ENCODE measurements around the gene PCDHB7.
"Not testable (repeated sequence)": the region's sequence is repeated elsewhere in the genome, so short reads cannot be mapped to it uniquely, and the experiment has no call there.

GRCh38 chr5:141201646-141202045, 29.2 kb downstream of the PCDHB7 start:
- TF ChIP-seq, protein P1, sequence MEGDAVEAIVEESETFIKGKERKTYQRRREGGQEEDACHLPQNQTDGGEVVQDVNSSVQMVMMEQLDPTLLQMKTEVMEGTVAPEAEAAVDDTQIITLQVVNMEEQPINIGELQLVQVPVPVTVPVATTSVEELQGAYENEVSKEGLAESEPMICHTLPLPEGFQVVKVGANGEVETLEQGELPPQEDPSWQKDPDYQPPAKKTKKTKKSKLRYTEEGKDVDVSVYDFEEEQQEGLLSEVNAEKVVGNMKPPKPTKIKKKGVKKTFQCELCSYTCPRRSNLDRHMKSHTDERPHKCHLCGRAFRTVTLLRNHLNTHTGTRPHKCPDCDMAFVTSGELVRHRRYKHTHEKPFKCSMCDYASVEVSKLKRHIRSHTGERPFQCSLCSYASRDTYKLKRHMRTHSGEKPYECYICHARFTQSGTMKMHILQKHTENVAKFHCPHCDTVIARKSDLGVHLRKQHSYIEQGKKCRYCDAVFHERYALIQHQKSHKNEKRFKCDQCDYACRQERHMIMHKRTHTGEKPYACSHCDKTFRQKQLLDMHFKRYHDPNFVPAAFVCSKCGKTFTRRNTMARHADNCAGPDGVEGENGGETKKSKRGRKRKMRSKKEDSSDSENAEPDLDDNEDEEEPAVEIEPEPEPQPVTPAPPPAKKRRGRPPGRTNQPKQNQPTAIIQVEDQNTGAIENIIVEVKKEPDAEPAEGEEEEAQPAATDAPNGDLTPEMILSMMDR (IDR thresholded peaks at IDR 0.05) = not testable (repeated sequence)
- not testable (repeated sequence) for TF ChIP-seq POLR2AphosphoS5 (IDR thresholded peaks at IDR 0.05; ENCODE audit: low read depth, low read length); SIN3A (IDR thresholded peaks at IDR 0.05; ENCODE audit: borderline replicate concordance, insufficient read depth, low read depth, low read length); TCF7L2 (IDR thresholded peaks at IDR 0.05; ENCODE audit: low read depth, low read length)
- TF ChIP-seq, protein P2, sequence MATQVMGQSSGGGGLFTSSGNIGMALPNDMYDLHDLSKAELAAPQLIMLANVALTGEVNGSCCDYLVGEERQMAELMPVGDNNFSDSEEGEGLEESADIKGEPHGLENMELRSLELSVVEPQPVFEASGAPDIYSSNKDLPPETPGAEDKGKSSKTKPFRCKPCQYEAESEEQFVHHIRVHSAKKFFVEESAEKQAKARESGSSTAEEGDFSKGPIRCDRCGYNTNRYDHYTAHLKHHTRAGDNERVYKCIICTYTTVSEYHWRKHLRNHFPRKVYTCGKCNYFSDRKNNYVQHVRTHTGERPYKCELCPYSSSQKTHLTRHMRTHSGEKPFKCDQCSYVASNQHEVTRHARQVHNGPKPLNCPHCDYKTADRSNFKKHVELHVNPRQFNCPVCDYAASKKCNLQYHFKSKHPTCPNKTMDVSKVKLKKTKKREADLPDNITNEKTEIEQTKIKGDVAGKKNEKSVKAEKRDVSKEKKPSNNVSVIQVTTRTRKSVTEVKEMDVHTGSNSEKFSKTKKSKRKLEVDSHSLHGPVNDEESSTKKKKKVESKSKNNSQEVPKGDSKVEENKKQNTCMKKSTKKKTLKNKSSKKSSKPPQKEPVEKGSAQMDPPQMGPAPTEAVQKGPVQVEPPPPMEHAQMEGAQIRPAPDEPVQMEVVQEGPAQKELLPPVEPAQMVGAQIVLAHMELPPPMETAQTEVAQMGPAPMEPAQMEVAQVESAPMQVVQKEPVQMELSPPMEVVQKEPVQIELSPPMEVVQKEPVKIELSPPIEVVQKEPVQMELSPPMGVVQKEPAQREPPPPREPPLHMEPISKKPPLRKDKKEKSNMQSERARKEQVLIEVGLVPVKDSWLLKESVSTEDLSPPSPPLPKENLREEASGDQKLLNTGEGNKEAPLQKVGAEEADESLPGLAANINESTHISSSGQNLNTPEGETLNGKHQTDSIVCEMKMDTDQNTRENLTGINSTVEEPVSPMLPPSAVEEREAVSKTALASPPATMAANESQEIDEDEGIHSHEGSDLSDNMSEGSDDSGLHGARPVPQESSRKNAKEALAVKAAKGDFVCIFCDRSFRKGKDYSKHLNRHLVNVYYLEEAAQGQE (IDR thresholded peaks at IDR 0.05; ENCODE audit: insufficient read depth in 1 of 2, low read depth in 2 of 2, low read length in 1 of 2) = not testable (repeated sequence)

Data from Panc1 (cell line).